ENCODE results near the gene NUDT6.
"Not testable (repeated sequence)": the region's sequence is repeated elsewhere in the genome, so short reads cannot be mapped to it uniquely, and the experiment has no call there.

Gene NUDT6

GRCh38 chr4:122879001-122879400 is 43.4 kb downstream of the NUDT6 start:
- in situ Hi-C loops (cut with MboI; ENCODE audit: low sequenced_read_pairs) = no loop called here

- in situ Hi-C loops (cut with MboI; ENCODE audit: low sequenced_read_pairs) = no loop called here
Measured at GRCh38 chr4:122876456-122876855, 45.9 kb downstream of the NUDT6 start.

GRCh38 chr4:122875949-122876348 is 46.4 kb downstream of the NUDT6 start:
- in situ Hi-C loops (cut with MboI; ENCODE audit: low sequenced_read_pairs) = no loop called here

GRCh38 chr4:122873821-122874593 is 48.4 kb downstream of the NUDT6 start:
- in situ Hi-C loops (cut with MboI; ENCODE audit: low sequenced_read_pairs) = no loop called here

- in situ Hi-C loops (cut with MboI; ENCODE audit: low sequenced_read_pairs) = no loop called here
Measured at GRCh38 chr4:122873146-122873545, 49.3 kb downstream of the NUDT6 start.

- in situ Hi-C loops (cut with MboI; ENCODE audit: low sequenced_read_pairs) = not testable (repeated sequence)
Measured at GRCh38 chr4:122868235-122868634, 54.2 kb downstream of the NUDT6 start.

GRCh38 chr4:122865425-122865824 is 57.0 kb downstream of the NUDT6 start:
- in situ Hi-C loops (cut with MboI; ENCODE audit: low sequenced_read_pairs) = no loop called here

GRCh38 chr4:122863639-122864038 is 58.8 kb downstream of the NUDT6 start:
- in situ Hi-C loops (cut with MboI; ENCODE audit: low sequenced_read_pairs) = no loop called here

GRCh38 chr4:122861172-122861943 is 61.0 kb downstream of the NUDT6 start:
- in situ Hi-C loops (cut with MboI; ENCODE audit: low sequenced_read_pairs) = no loop called here

- in situ Hi-C loops (cut with MboI; ENCODE audit: low sequenced_read_pairs) = no loop called here
Measured at GRCh38 chr4:122858705-122859104, 63.7 kb downstream of the NUDT6 start.

GRCh38 chr4:122857160-122857559 is 65.2 kb downstream of the NUDT6 start:
- in situ Hi-C loops (cut with MboI; ENCODE audit: low sequenced_read_pairs) = no loop called here

- in situ Hi-C loops (cut with MboI; ENCODE audit: low sequenced_read_pairs) = no loop called here
Measured at GRCh38 chr4:122855353-122855890, 67.0 kb downstream of the NUDT6 start.

- in situ Hi-C loops (cut with MboI; ENCODE audit: low sequenced_read_pairs) = no loop called here
Measured at GRCh38 chr4:122854447-122855352, 67.7 kb downstream of the NUDT6 start.

GRCh38 chr4:122851568-122851967 is 70.8 kb downstream of the NUDT6 start:
- in situ Hi-C loops (cut with MboI; ENCODE audit: low sequenced_read_pairs) = no loop called here

GRCh38 chr4:122849789-122850188 is 72.6 kb downstream of the NUDT6 start:
- in situ Hi-C loops (cut with MboI; ENCODE audit: low sequenced_read_pairs) = not testable (repeated sequence)

- in situ Hi-C loops (cut with MboI; ENCODE audit: low sequenced_read_pairs) = no loop called here
Measured at GRCh38 chr4:122847931-122848330, 74.5 kb downstream of the NUDT6 start.

GRCh38 chr4:122845760-122846159 is 76.6 kb downstream of the NUDT6 start:
- in situ Hi-C loops (cut with MboI; ENCODE audit: low sequenced_read_pairs) = no loop called here

GRCh38 chr4:122845066-122845465 is 77.3 kb downstream of the NUDT6 start:
- in situ Hi-C loops (cut with MboI; ENCODE audit: low sequenced_read_pairs) = no loop called here

- in situ Hi-C loops (cut with MboI; ENCODE audit: low sequenced_read_pairs) = not testable (repeated sequence)
Measured at GRCh38 chr4:122844391-122844790, 78.0 kb downstream of the NUDT6 start.

- in situ Hi-C loops (cut with MboI; ENCODE audit: low sequenced_read_pairs) = no loop called here
Measured at GRCh38 chr4:122842984-122843531, 79.3 kb downstream of the NUDT6 start.
